22Rv1 (cell line): ENCODE data around the gene TRPC6.
"Not testable (repeated sequence)": the region's sequence is repeated elsewhere in the genome, so short reads cannot be mapped to it uniquely, and the experiment has no call there.

Experiments used
- H3K27ac ChIP-seq: fragments of 450-650 bp; 2 replicates; pipeline ENCODE4 v1.5.1; 2017
- ZFX ChIP-seq: fragments of 450-650 bp; IDR thresholded peaks from 2 replicates; pipeline ENCODE4 v1.6.1; 2017; ENCODE audit warnings: antibody characterized with exemption, borderline replicate concordance
- TF ChIP-seq, protein P1 (sequence below): fragments of 450-650 bp; IDR thresholded peaks from 2 replicates; pipeline ENCODE4 v1.5.1; 2017; ENCODE audit warnings: mild to moderate bottlenecking

The TRPC6 gene

DNA sequence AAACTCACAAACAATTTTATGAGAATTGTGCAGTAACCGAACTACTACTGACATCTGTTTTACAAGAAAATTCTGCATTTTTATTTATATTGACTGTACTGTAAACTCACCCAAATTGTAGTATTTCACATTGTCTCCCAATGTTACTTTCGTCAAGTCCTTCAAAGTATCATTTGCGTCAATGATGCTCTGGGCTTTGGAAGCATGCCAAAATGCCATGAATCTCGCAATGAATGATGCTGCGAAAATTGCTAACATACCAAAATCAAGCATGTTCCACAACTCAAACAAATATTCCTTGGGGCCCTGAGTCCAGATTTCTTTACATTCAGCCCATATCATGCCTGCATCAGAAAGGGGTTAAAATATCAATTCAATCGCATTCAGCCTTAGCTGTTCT is 107.6 kb downstream of the TRPC6 start:
- TF ChIP-seq, protein P1, sequence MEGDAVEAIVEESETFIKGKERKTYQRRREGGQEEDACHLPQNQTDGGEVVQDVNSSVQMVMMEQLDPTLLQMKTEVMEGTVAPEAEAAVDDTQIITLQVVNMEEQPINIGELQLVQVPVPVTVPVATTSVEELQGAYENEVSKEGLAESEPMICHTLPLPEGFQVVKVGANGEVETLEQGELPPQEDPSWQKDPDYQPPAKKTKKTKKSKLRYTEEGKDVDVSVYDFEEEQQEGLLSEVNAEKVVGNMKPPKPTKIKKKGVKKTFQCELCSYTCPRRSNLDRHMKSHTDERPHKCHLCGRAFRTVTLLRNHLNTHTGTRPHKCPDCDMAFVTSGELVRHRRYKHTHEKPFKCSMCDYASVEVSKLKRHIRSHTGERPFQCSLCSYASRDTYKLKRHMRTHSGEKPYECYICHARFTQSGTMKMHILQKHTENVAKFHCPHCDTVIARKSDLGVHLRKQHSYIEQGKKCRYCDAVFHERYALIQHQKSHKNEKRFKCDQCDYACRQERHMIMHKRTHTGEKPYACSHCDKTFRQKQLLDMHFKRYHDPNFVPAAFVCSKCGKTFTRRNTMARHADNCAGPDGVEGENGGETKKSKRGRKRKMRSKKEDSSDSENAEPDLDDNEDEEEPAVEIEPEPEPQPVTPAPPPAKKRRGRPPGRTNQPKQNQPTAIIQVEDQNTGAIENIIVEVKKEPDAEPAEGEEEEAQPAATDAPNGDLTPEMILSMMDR = no peak
- no peak for TF ChIP-seq ZFX

DNA sequence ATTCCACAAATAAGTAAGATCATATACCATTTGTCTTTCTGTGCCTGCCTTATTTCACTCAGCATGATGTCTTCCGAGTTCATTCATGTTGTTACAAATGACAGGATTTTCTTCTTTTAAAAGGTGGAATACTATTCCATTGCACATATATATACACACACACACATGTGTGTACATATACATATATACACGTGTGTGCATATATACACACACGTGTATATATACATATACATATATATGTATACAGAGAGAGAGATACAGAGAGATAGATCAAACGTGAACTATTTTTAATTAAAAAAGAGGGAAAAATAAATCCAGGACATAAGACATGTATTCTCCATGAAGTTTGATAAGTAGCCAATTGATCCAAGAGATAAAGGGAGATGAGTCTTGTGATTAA is 108.1 kb downstream of the TRPC6 start:
- TF ChIP-seq ZFX = no peak
- TF ChIP-seq, protein P1 = no peak
- H3K27ac ChIP-seq = no peak overlapping the region

More for the DNA sequence above, 107.6 kb downstream of the TRPC6 start:
- no peak overlapping the region for H3K27ac ChIP-seq

DNA sequence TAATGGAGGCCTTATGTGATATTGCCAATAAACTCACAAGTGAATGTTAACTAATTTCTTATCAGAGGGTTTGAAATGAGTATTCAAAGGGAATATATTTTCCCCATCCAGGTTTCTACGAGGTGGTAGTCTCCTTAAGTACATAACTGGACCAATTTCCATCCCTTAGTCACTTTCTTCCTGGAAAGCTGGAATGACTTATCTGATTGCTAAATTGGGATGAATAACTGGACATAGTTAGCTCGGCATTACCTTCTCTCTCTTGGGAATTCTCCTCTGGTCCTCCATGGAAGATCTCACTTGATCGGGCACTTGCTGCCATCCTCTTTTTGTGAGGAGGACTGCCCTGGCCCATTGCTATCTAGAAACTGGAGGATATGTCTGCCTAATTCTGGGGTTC is 109.1 kb downstream of the TRPC6 start:
- TF ChIP-seq ZFX = no peak
- TF ChIP-seq, protein P1 = no peak
- no peak overlapping the region for H3K27ac ChIP-seq

DNA sequence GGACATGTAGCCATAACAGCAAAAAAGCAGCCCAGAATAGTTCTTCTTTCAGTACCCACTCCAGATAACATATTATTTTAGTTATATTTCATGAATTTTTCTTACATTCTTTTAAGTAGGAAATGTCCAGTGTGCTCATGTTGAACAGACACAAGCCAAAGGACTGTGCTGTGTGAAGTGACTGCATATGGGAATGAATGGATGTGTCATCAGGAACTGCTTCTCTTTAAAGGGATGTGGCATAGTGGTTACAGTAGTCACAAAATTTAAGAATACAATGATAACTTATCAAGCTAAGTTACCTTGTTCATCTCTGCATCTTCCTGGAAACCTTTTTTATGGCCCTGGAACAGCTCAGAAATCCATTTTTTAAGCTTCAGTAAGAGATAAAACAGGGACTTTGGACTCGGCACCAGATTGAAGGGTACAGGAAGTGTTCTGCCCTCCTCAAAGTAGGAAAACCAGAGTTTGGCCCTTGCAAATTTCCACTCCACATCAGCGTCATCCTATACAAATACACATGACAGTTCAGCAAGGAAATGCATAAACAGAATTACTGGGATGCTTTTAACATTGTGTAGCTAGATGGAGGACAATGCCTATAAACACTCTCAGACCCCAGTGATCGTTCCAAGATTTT is 112.8 kb downstream of the TRPC6 start:
- no peak for TF ChIP-seq ZFX
- TF ChIP-seq, protein P1 = no peak
- H3K27ac ChIP-seq = no peak overlapping the region

DNA sequence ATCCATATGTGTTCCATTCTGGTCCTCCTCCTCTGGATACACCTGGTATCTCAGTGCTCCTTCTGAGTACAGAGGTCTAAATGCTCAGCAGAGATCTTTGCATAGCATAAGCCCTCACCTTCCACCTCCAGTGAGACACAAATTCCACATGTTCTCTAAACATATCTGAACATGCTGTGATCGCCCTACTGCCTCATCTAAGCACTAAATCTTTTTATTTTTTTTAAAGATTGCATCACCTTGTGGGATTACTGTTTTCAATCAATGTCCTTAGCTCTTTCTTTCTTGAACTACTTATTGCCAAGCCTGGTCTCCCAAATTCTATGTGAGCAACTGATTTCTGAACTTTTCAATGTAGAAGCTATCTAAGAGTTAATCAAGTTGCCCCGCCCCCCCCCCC is 113.4 kb downstream of the TRPC6 start:
- H3K27ac ChIP-seq = no peak overlapping the region
- TF ChIP-seq ZFX = no peak
- TF ChIP-seq, protein P1 = no peak

DNA sequence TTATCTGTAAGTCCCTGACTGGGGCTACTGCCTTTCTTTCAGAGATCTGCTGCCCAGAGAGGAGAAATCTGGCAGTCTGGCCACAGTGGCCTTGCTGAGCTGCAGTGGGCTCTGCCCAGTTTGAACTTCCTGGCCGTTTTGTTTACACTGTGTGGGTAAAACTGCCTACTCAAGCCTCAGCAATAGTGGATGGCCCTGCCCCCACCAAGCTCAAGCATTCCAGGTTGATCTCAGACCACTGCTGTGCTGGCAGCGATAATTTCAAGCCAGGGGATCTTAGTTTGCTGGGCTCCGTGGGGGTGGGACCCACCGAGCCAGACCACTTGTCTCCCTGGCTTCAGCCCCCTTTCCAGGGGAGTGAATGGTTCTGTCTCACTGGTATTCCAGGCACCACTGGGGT is 117.5 kb downstream of the TRPC6 start:
- no peak overlapping the region for H3K27ac ChIP-seq
- TF ChIP-seq, protein P1 = no peak
- no peak for TF ChIP-seq ZFX

DNA sequence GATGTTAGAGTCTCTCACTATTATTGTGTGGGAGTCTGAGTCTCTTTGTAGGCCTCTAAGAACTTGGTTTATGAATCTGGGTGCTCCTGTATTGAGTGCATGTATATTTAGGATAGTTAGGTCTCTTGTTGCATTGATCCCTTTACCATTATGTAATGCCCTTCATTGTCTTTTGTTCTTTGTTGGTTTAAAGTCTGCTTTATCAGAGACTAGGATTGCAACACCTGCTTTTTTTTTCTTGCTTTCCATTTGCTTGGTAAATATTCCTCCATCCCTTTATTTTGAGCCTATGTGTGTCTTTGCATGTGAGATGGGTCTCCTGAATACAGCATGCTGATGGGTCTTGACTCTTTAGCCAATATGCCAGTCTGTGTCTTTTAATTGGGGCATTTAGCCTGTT is 119.4 kb downstream of the TRPC6 start:
- not testable (repeated sequence) for H3K27ac ChIP-seq

DNA sequence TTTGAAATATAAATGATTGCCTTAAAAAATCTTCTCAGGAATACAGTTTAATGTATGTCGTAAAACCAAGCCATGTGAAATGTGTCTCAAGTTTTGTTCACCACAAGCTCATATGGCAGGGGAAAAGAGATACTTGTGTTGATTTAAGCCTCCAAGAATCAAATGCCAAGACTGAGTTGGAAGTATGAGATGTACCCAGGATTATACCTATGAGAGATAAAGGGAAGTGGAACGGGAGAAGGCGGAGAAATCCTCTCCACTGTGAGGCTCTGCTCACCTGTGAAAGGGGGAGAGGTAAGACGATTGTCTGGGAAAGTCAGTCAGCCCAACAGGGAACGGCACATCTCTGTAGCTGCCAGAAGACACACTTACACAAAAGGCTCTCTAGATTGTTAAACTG is 124.8 kb downstream of the TRPC6 start:
- TF ChIP-seq ZFX = no peak
- TF ChIP-seq, protein P1 = no peak
- no peak overlapping the region for H3K27ac ChIP-seq
